GM12878 (cell line): ENCODE measurements around the gene TLCD3B. TPM values are rescaled to one million over a fixed set of nuclear protein-coding genes. Genes with fewer than 3 reads are reported as not detected.

ENCODE experiments used
- ATAC-seq: fragments of 200-7000 bp; cut with Tn5 transposase; 3 replicates; pipeline ENCODE4 v1.9.1; 2020; ENCODE audit warnings: mild to moderate bottlenecking, moderate library complexity
- BruUV-seq: library from RNA; stranded (reverse); fragments of 400-500 nt; replicated peaks from 2 replicates; lab custom pipeline; 2021; lab: Mats Ljungman, UMichigan
- CTCF ChIA-PET: fragments of 300-600 bp; sonication (Branson Sonifier 250); formaldehyde crosslinking; extraction: SDS; loops from one replicate; lab custom pipeline; 2021; ENCODE audit warnings: inconsistent platforms; lab: Yijun Ruan, JAX
- POLR2A ChIA-PET: fragments of 350-600 bp; formaldehyde crosslinking; extraction: SDS; loops from one replicate; lab custom pipeline; 2021; ENCODE audit warnings: inconsistent platforms; lab: Charles Lee
- RAD21 ChIA-PET: fragments of 300-600 bp; sonication (Branson Sonifier 250); formaldehyde crosslinking; loops from one replicate; lab custom pipeline; 2023; ENCODE audit warnings: antibody characterized with exemption; ENCODE audit not compliant: unreplicated experiment; lab: Charles Lee
- SMC1A ChIA-PET: fragments of 300-600 bp; sonication (Branson Sonifier 250); formaldehyde crosslinking; loops from one replicate; lab custom pipeline; 2023; ENCODE audit not compliant: unreplicated experiment, uncharacterized antibody; lab: Charles Lee
- DNase-seq: peaks from one replicate; pipeline ENCODE4 v3.0.0-alpha.2; 2011; ENCODE audit warnings: low read depth, low spot score
- FAIRE-seq: peaks from 3 replicates; lab custom pipeline; 2011; peaks lifted over from hg19 to GRCh38; lab: Jason Lieb, UNC
- H2AFZ ChIP-seq: 2 replicates; pipeline ENCODE4 v1.6.0; 2011; ENCODE audit warnings: low read depth, low read length, control low read depth; ENCODE audit not compliant: control insufficient read depth
- H3K27ac ChIP-seq: 2 replicates; pipeline ENCODE4 v1.5.1; 2011; ENCODE audit warnings: control low read depth; ENCODE audit not compliant: control insufficient read depth, insufficient read depth
- H3K27me3 ChIP-seq, 2 experiments: replicated peaks in 1 of 2; 2 replicates each; pipeline versions ENCODE4 v1.6.0 to v1.6.1; 2011; ENCODE audit warnings: low read length in 1 of 2; ENCODE audit not compliant: control insufficient read depth in 2 of 2, insufficient read depth in 2 of 2
- H3K36me3 ChIP-seq, 2 experiments: 2 replicates each; pipeline ENCODE4 v1.5.1; 2011; ENCODE audit warnings: low read length in 1 of 2; ENCODE audit not compliant: control insufficient read depth in 2 of 2, insufficient read depth in 2 of 2
- H3K4me1 ChIP-seq: 2 replicates; pipeline ENCODE4 v1.6.1; 2011; ENCODE audit warnings: mild to moderate bottlenecking, low read length, moderate library complexity, mixed read lengths; ENCODE audit not compliant: control insufficient read depth, insufficient read depth
- H3K4me2 ChIP-seq: 2 replicates; pipeline ENCODE4 v1.6.0; 2011; ENCODE audit warnings: control low read depth; ENCODE audit not compliant: control insufficient read depth, insufficient read depth
- H3K4me3 ChIP-seq: fragments of 200-600 bp; sonication (generic); 2 replicates; pipeline ENCODE4 v1.5.1; 2016
- H3K79me2 ChIP-seq: 2 replicates; pipeline ENCODE4 v1.6.0; 2011; ENCODE audit warnings: low read length; ENCODE audit not compliant: control insufficient read depth, insufficient read depth
- H3K9ac ChIP-seq: 2 replicates; pipeline ENCODE4 v1.8.0; 2011; ENCODE audit warnings: low read length, control low read depth, mixed read lengths; ENCODE audit not compliant: control insufficient read depth, insufficient read depth
- H3K9me3 ChIP-seq: replicated peaks from 3 replicates; pipeline ENCODE4 v1.5.1; 2011; ENCODE audit warnings: mild to moderate bottlenecking, low read length; ENCODE audit not compliant: control insufficient read depth, insufficient read depth
- H4K20me1 ChIP-seq: 2 replicates; pipeline ENCODE4 v1.6.0; 2011; ENCODE audit not compliant: control insufficient read depth, insufficient read depth
- BRCA1 ChIP-seq: IDR thresholded peaks from 2 replicates; pipeline ENCODE4 v1.6.1; 2011; ENCODE audit warnings: low read depth, low read length, improper control_type of control experiment
- E2F8 ChIP-seq: fragments of 450-650 bp; IDR thresholded peaks from 2 replicates; pipeline ENCODE4 v1.6.1; 2018; ENCODE audit warnings: mild to moderate bottlenecking, low read depth, moderate library complexity; ENCODE audit not compliant: partially characterized antibody
- EED ChIP-seq: sonication (generic); IDR thresholded peaks from 2 replicates; pipeline ENCODE4 v1.6.1; 2016; ENCODE audit warnings: antibody characterized with exemption, low read depth
- IKZF2 ChIP-seq, 2 experiments: fragments of 450-650 bp; IDR thresholded peaks; 2 replicates each; pipeline ENCODE4 v1.6.1; 2017; ENCODE audit warnings: mild to moderate bottlenecking in 2 of 2, moderate library complexity in 2 of 2
- NBN ChIP-seq: fragments of 450-650 bp; IDR thresholded peaks from 2 replicates; pipeline ENCODE4 v1.6.1; 2016
- PKNOX1 ChIP-seq: fragments of 450-650 bp; IDR thresholded peaks from 2 replicates; pipeline ENCODE4 v1.6.1; 2016; ENCODE audit warnings: mild to moderate bottlenecking
- POLR2A ChIP-seq: IDR thresholded peaks from 2 replicates; pipeline ENCODE4 v1.6.1; 2011; ENCODE audit warnings: low read depth, mild to moderate bottlenecking, low read length
- RUNX3 ChIP-seq: IDR thresholded peaks from 2 replicates; pipeline ENCODE4 v1.6.1; 2012; ENCODE audit warnings: low read length, inconsistent platforms
- SIN3A ChIP-seq: IDR thresholded peaks from 2 replicates; pipeline ENCODE4 v1.6.1; 2012; ENCODE audit warnings: low read depth, low read length, improper control_type of control experiment
- SIX5 ChIP-seq: IDR thresholded peaks from 2 replicates; pipeline ENCODE4 v1.6.1; 2011; ENCODE audit warnings: mild to moderate bottlenecking, low read depth, low read length, moderate library complexity; ENCODE audit not compliant: severe bottlenecking
- ZBED1 ChIP-seq: IDR thresholded peaks from 2 replicates; pipeline ENCODE4 v1.6.1; 2016; ENCODE audit warnings: borderline replicate concordance
- WGBS: methylation state at CpG from one replicate; pipeline ENCODE4 v1.1.6; 2016; ENCODE audit warnings: low lambda C conversion rate; ENCODE audit not compliant: insufficient replicate concordance, insufficient coverage; ENCODE audit errors: missing lambda C conversion rate; 5-methylcytosine and 5-hydroxymethylcytosine counted together
- in situ Hi-C: fragments of 300-500 bp; cut with MboI; formaldehyde crosslinking; loops from 9 replicates; pipeline ENCODE4 v1.14.3; 2018; ENCODE audit warnings: mixed read lengths
- intact Hi-C: fragments of 100-400 bp; cut with micrococcal nuclease; formaldehyde crosslinking; loops from one replicate; pipeline ENCODE4 v1.14.2; 2022; ENCODE audit not compliant: unreplicated experiment
- polyA plus RNA-seq, 11 experiments: library from polyadenylated mRNA; depleted of rRNA in 4 of 11; unstranded in 6 of 11; stranded (reverse) in 5 of 11; fragments of >200 nt; fragmentation: Nextera tagmentation in 4 of 11; fragmentation: Illumina TruSeq in 1 of 11; extraction: Ambion mirVana in 4 of 11; extraction: Trizol in 1 of 11; gene quantifications; 1 replicate in 1 of 11; 2 replicates in 10 of 11; pipeline versions ENCODE4 v1.2.1 to v1.2.3, GENCODE V29; 2011 to 2016; ENCODE audit warnings: inconsistent platforms in 2 of 11, missing spikeins in 2 of 11, low read depth in 1 of 11
- total RNA-seq, 4 experiments: library from RNA; depleted of rRNA in 3 of 4; stranded (reverse); fragments of >200 nt in 3 of 4; fragmentation: Illumina TruSeq in 1 of 4; extraction: Trizol in 1 of 4; gene quantifications; 2 replicates each; pipeline versions ENCODE4 v1.2.1 to v1.2.3, GENCODE V29; 2013 to 2021
- TF ChIP-seq, protein P1 (sequence below): IDR thresholded peaks from 2 replicates; pipeline ENCODE4 v1.6.1; 2011; ENCODE audit warnings: low read depth, mild to moderate bottlenecking, low read length, moderate library complexity, borderline replicate concordance; ENCODE audit errors: extremely low read depth

TLCD3B gene
- total and polyA plus RNA-seq, 10 of the 15 experiments (the other 5 are each of a cell fraction or from before 2014, with no cell fraction given) = 0.05 to 0.51 (median 0.18) TPM; not detected in 4

- Histone ChIP-seq H3K9ac (no peak overlapping the region), H4K20me1 (no peaks in the 10 kb centered on the region)
These were observed 20.4 kb upstream of the TLCD3B start for GRCh38 chr16:30051518-30051917.

DNA sequence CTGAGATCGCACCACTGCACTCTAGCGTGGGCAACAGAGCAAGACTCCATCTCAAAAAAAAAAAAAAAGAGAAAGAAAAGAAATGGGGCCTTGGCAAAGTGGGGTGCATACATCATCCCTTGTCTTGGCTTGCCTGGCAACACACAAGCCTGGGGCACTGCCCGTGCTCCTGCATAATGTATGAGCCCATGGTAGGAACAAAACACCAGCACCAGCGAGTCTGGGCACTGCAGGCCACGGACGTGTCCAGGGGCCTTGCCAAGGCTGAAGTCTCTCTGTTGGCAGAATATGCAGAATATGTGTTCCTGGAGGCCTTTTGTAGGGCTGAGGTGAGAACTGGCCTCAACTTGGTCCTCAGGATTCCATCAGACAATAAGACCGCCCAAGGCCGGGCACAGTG lies 18.8 kb upstream of the TLCD3B start:
- H3K4me2 ChIP-seq = no peak overlapping the region
- no peaks in the 10 kb centered on the region for H3K79me2 ChIP-seq
- H4K20me1 ChIP-seq = no peaks in the 10 kb centered on the region
- peaks cover 3% of the 10 kb centered on the region; the same call in 1 of the 2 replicates for H3K4me1 ChIP-seq
- no TSS peak for BruUV-seq
- H3K36me3 ChIP-seq = no peaks in the 10 kb centered on the region
- ChIA-PET CTCF (no interaction called here), RAD21 (interaction anchor here (1.5 kb wide), 1 partner anchor 17 kb away, joined by 9 read pairs; no protein-coding TSS in a partner anchor), SMC1A (no interaction called here), POLR2A (no interaction called here)
- TF ChIP-seq, protein P1, sequence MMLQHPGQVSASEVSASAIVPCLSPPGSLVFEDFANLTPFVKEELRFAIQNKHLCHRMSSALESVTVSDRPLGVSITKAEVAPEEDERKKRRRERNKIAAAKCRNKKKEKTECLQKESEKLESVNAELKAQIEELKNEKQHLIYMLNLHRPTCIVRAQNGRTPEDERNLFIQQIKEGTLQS = no peak
- TF ChIP-seq EED = no peak
- no peak for TF ChIP-seq E2F8
- no peak for TF ChIP-seq NBN
- TF ChIP-seq ZBED1 = no peak
- no peak for TF ChIP-seq SIX5
- TF ChIP-seq BRCA1 = no peak
- no peak for TF ChIP-seq POLR2A
- intact Hi-C loops (no loop called here), in situ Hi-C loops (no loop called here)
- no peak overlapping the region for H3K9ac ChIP-seq
- H3K27ac ChIP-seq = no peak overlapping the region
- H3K27me3 ChIP-seq = no peaks in the 10 kb centered on the region
- no peak for FAIRE-seq
- no peak for DNase-seq
- H3K4me3 ChIP-seq = no peak overlapping the region
- no peaks in the 10 kb centered on the region for H3K9me3 ChIP-seq
- H2AFZ ChIP-seq = no peak overlapping the region
- 86% methylated on average over 8 of the region's 8 CpGs for WGBS
- ATAC-seq = no peak

More at GRCh38 chr16:30051518-30051917, 20.4 kb upstream of the TLCD3B start:
- in situ Hi-C loops = no loop called here
- DNase-seq (no peak), FAIRE-seq (no peak), ATAC-seq (no peak)
- no peak for TF ChIP-seq IKZF2 (IDR thresholded peaks at IDR 0.05)
- TF ChIP-seq PKNOX1 = no peak
- no peak for TF ChIP-seq RUNX3
- TF ChIP-seq EED = no peak
- no peak for TF ChIP-seq SIN3A
- CTCF ChIA-PET = no interaction called here
- no peaks in the 10 kb centered on the region for H3K9me3 ChIP-seq
- RAD21 ChIA-PET = interaction anchor here (0.7 kb wide), 1 partner anchor 230 kb away, joined by 5 read pairs; no protein-coding TSS in a partner anchor
- 97% methylated on average over 3 of the region's 3 CpGs for WGBS
- POLR2A ChIA-PET = interaction anchor here (1.3 to 2.7 kb wide), 2 partner anchors 14 to 39 kb away, joined by 3 to 7 read pairs; partner anchors contain the start of gene ALDOA
- no peaks in the 10 kb centered on the region for H3K36me3 ChIP-seq
- H3K27me3 ChIP-seq = no peaks in the 10 kb centered on the region
- intact Hi-C loops = no loop called here
- SMC1A ChIA-PET = interaction anchor here (1.4 kb wide), 1 partner anchor 41 kb away, joined by 5 read pairs; the partner anchor contains the start of gene TBX6
- BruUV-seq = no TSS peak
- no peak overlapping the region for H3K4me3 ChIP-seq
- no peaks in the 10 kb centered on the region for H3K79me2 ChIP-seq
- peaks cover 3% of the 10 kb centered on the region; the same call in 1 of the 2 replicates for H3K4me1 ChIP-seq
- H3K27ac ChIP-seq = no peak overlapping the region
- 0 out of 2 replicates have a peak overlapping the region, but pooled peaks have one; percentile 13 for H3K4me2 ChIP-seq
- no peak overlapping the region for H2AFZ ChIP-seq
